H9 (cell line): ENCODE data around the gene CFC1B. TPM values are rescaled to one million over a fixed set of nuclear protein-coding genes. Genes with fewer than 3 reads are reported as not detected.
"Not testable (repeated sequence)": the region's sequence is repeated elsewhere in the genome, so short reads cannot be mapped to it uniquely, and the experiment has no call there.

Source experiments
- DNase-seq: peaks from one replicate; pipeline ENCODE4 v3.0.0-alpha.2; 2017
- H2AFZ ChIP-seq: one replicate; pipeline ENCODE4 v1.6.1; 2013; ENCODE audit warnings: mild to moderate bottlenecking, low read length, control low read depth, moderate library complexity
- H2AK5ac ChIP-seq: 2 replicates; pipeline ENCODE4 v1.6.1; 2013; ENCODE audit warnings: low read length, control low read depth, mixed read lengths; ENCODE audit not compliant: insufficient read length
- H2BK120ac ChIP-seq: one replicate; pipeline ENCODE4 v1.6.1; 2013; ENCODE audit warnings: low read depth, mild to moderate bottlenecking, low read length, control low read depth, inconsistent platforms; ENCODE audit not compliant: poor library complexity, severe bottlenecking
- H2BK12ac ChIP-seq: 2 replicates; pipeline ENCODE4 v1.6.1; 2013; ENCODE audit warnings: low read length, control low read depth, mixed read lengths, low read depth; ENCODE audit not compliant: insufficient read length
- H2BK15ac ChIP-seq: 2 replicates; pipeline ENCODE4 v1.6.1; 2013; ENCODE audit warnings: low read depth, low read length, control low read depth
- H2BK20ac ChIP-seq: one replicate; pipeline ENCODE4 v1.6.1; 2013; ENCODE audit warnings: low read depth, mild to moderate bottlenecking, low read length, control low read depth, inconsistent platforms; ENCODE audit not compliant: poor library complexity, severe bottlenecking
- H2BK5ac ChIP-seq: 2 replicates; pipeline ENCODE4 v1.6.1; 2013; ENCODE audit warnings: low read length, control low read depth, mixed read lengths; ENCODE audit not compliant: insufficient read length
- H3K14ac ChIP-seq: 2 replicates; pipeline ENCODE4 v1.6.1; 2013; ENCODE audit warnings: low read length, control low read depth; ENCODE audit not compliant: insufficient read depth
- H3K18ac ChIP-seq: 2 replicates; pipeline ENCODE4 v1.6.1; 2013; ENCODE audit warnings: low read depth, mild to moderate bottlenecking, mixed read lengths, low read length, control low read depth; ENCODE audit not compliant: insufficient read length
- H3K23ac ChIP-seq: 2 replicates; pipeline ENCODE4 v1.6.1; 2013; ENCODE audit warnings: low read length, control low read depth, mixed read lengths, low read depth; ENCODE audit not compliant: insufficient read length
- H3K23me2 ChIP-seq: 2 replicates; pipeline ENCODE4 v1.6.1; 2013; ENCODE audit warnings: low read depth, mild to moderate bottlenecking, mixed read lengths, low read length, control low read depth; ENCODE audit not compliant: insufficient read length, poor library complexity, severe bottlenecking
- H3K27ac ChIP-seq: 2 replicates; pipeline ENCODE4 v1.5.1; 2013; ENCODE audit warnings: low read length, control low read depth, mixed read lengths, low read depth; ENCODE audit not compliant: insufficient read length
- H3K27me3 ChIP-seq: 2 replicates; pipeline ENCODE4 v1.6.1; 2013; ENCODE audit warnings: low read length, control low read depth, inconsistent platforms; ENCODE audit not compliant: insufficient read depth
- H3K4ac ChIP-seq: 2 replicates; pipeline ENCODE4 v1.6.1; 2013; ENCODE audit warnings: low read depth, mild to moderate bottlenecking, control low read depth, inconsistent platforms, low read length, moderate library complexity
- H3K4me1 ChIP-seq: 2 replicates; pipeline ENCODE4 v1.6.1; 2013; ENCODE audit warnings: low read length, control low read depth, inconsistent platforms; ENCODE audit not compliant: insufficient read depth
- H3K4me2 ChIP-seq: 2 replicates; pipeline ENCODE4 v1.6.1; 2013; ENCODE audit warnings: low read length, control low read depth, mixed read lengths; ENCODE audit not compliant: insufficient read length, insufficient read depth
- H3K56ac ChIP-seq: 2 replicates; pipeline ENCODE4 v1.6.1; 2013; ENCODE audit warnings: low read depth, mild to moderate bottlenecking, mixed read lengths, low read length, control low read depth; ENCODE audit not compliant: insufficient read length
- H3K79me1 ChIP-seq: 2 replicates; pipeline ENCODE4 v1.6.1; 2013; ENCODE audit warnings: low read depth, mild to moderate bottlenecking, moderate library complexity, low read length, control low read depth, inconsistent platforms; ENCODE audit not compliant: insufficient read depth, poor library complexity, severe bottlenecking
- H3K79me2 ChIP-seq: 2 replicates; pipeline ENCODE4 v1.6.1; 2013; ENCODE audit warnings: low read length, control low read depth, inconsistent platforms; ENCODE audit not compliant: insufficient read depth
- H3K9ac ChIP-seq: 2 replicates; pipeline ENCODE4 v1.6.1; 2013; ENCODE audit warnings: low read length, control low read depth, mixed read lengths; ENCODE audit not compliant: insufficient read length; ENCODE audit errors: extremely low read depth
- H3K9me3 ChIP-seq: one replicate; pipeline ENCODE4 v1.6.1; 2013; ENCODE audit warnings: low read depth, low read length, inconsistent platforms; ENCODE audit not compliant: control insufficient read depth
- H3T11ph ChIP-seq: one replicate; pipeline ENCODE4 v1.6.1; 2013; ENCODE audit warnings: mild to moderate bottlenecking, low read length, control low read depth, inconsistent platforms
- H4K20me1 ChIP-seq: one replicate; pipeline ENCODE4 v1.6.1; 2013; ENCODE audit not compliant: control insufficient read depth, insufficient read length, insufficient read depth
- H4K5ac ChIP-seq: 2 replicates; pipeline ENCODE4 v1.6.1; 2013; ENCODE audit warnings: low read depth, mild to moderate bottlenecking, mixed read lengths, low read length, control low read depth; ENCODE audit not compliant: insufficient read length
- H4K8ac ChIP-seq: replicated peaks from 2 replicates; pipeline ENCODE4 v1.6.1; 2013; ENCODE audit warnings: low read length, control low read depth, mixed read lengths, low read depth; ENCODE audit not compliant: insufficient read length
- H4K91ac ChIP-seq: 2 replicates; pipeline ENCODE4 v1.6.1; 2013; ENCODE audit warnings: low read depth, mild to moderate bottlenecking, moderate library complexity, mixed read lengths, low read length, control low read depth; ENCODE audit not compliant: insufficient read length
- H3K27ac Mint-ChIP-seq, 3 experiments: 2 replicates in 2 of 3; 3 replicates in 1 of 3; pipeline ENCODE4 v1.8.0; 2020 to 2021; ENCODE audit warnings: mixed read lengths in 3 of 3, mild to moderate bottlenecking in 1 of 3, moderate library complexity in 1 of 3
- H3K27me3 Mint-ChIP-seq: 2 replicates; pipeline ENCODE4 v1.8.0; 2021; ENCODE audit warnings: low read depth, mild to moderate bottlenecking, moderate library complexity, mixed read lengths
- H3K36me3 Mint-ChIP-seq, 3 experiments: 2 replicates in 2 of 3; 3 replicates in 1 of 3; pipeline ENCODE4 v1.8.0; 2020 to 2021; ENCODE audit warnings: low read depth in 3 of 3, mixed read lengths in 3 of 3; ENCODE audit not compliant: insufficient read depth in 1 of 3
- H3K4me1 Mint-ChIP-seq, 2 experiments: 2 replicates each; pipeline ENCODE4 v1.8.0; 2020; ENCODE audit warnings: mixed read lengths in 2 of 2
- H3K4me3 Mint-ChIP-seq, 2 experiments: 2 replicates in 1 of 2; 3 replicates in 1 of 2; pipeline ENCODE4 v1.8.0; 2020 to 2021; ENCODE audit warnings: mild to moderate bottlenecking in 2 of 2, mixed read lengths in 2 of 2, moderate library complexity in 1 of 2
- H3K9me3 Mint-ChIP-seq, 2 experiments: 2 replicates in 1 of 2; 3 replicates in 1 of 2; pipeline ENCODE4 v1.8.0; 2020; ENCODE audit warnings: mild to moderate bottlenecking in 2 of 2, mixed read lengths in 2 of 2, moderate library complexity in 1 of 2
- WGBS: extraction: QIAGEN DNeasy Blood & Tissue Kit; methylation state at CpG from one replicate; pipeline ENCODE4 v1.1.7; 2013; ENCODE audit warnings: missing lambda C conversion rate, low lambda C conversion rate, mixed read lengths; ENCODE audit not compliant: insufficient read length; ENCODE audit errors: extremely low coverage; 5-methylcytosine and 5-hydroxymethylcytosine counted together
- total RNA-seq: library from RNA; stranded (reverse); gene quantifications from 2 replicates; pipeline ENCODE4 v1.2.1, GENCODE V29; 2021

CFC1B gene
- total RNA-seq, 1 experiment from 2014 or later = not detected

DNA sequence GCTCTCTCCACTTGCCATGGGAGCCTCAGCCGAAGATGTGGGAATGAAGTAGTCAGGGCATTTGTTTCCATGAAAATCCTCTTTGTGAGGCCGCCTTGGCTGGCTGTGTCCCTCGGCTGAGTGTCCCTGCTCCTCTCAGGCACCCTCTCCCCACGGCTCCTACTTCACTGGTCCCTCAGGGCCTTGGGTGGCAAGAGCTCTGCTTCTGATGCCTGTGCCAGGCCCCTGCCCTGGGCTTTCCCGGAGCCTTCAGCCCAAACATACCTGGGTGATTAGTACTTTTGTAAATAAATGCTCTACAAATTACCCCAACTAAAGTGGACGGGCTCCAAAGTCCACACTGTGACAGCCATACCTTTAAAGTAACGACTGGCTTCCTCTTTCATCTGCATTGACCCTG is 15.6 kb downstream of the CFC1B start:
- H2AK5ac ChIP-seq, H3K9me3 ChIP-seq, H3K4me3 Mint-ChIP-seq, H2BK15ac ChIP-seq, H3K4me1 Mint-ChIP-seq, H2BK20ac ChIP-seq, H3K56ac ChIP-seq, H4K91ac ChIP-seq, DNase-seq, H3K4me2 ChIP-seq, H2BK5ac ChIP-seq, H3K23me2 ChIP-seq, H3K27ac Mint-ChIP-seq, H3K27me3 ChIP-seq, H4K5ac ChIP-seq, H3K18ac ChIP-seq, H3K79me2 ChIP-seq, H3K27ac ChIP-seq, H3K4me1 ChIP-seq, H4K8ac ChIP-seq, H3K9ac ChIP-seq, H2AFZ ChIP-seq, H4K20me1 ChIP-seq, H3K23ac ChIP-seq, H3T11ph ChIP-seq, H3K9me3 Mint-ChIP-seq, H3K79me1 ChIP-seq, H2BK120ac ChIP-seq, H3K4ac ChIP-seq, H3K36me3 Mint-ChIP-seq, H3K14ac ChIP-seq, H2BK12ac ChIP-seq, H3K27me3 Mint-ChIP-seq: not testable (repeated sequence)
- WGBS = no CpG with 5 or more reads among the region's 7 CpGs

DNA sequence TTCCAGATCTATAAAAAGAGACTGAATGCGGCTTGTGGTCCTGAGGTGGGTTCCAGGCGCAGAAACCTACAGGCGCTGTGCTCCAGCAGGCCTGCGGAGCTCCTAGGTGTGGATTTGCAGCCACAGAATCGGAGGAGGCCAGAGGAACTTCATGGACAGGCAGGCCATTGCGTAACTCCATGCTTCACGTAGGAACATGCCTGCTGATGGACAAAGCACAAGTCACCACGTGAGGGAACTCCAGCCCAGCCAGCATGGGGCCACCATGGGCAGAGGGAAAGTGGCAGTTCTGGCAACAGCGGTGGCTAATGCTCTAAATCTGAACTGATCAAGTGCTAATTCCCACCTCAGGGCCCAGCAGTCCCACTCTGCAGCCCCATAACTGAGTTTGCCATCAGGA is 17.2 kb downstream of the CFC1B start:
- H3K9me3 ChIP-seq, H3K23me2 ChIP-seq, H2BK20ac ChIP-seq, H2BK120ac ChIP-seq, H2AFZ ChIP-seq, H3K27me3 Mint-ChIP-seq, H3K4me1 Mint-ChIP-seq, H3K4ac ChIP-seq, H4K5ac ChIP-seq, H2BK15ac ChIP-seq, H2BK5ac ChIP-seq, H3K4me3 Mint-ChIP-seq, H3K27ac ChIP-seq, H3K56ac ChIP-seq, H3K27ac Mint-ChIP-seq, DNase-seq, H3K9ac ChIP-seq, H2BK12ac ChIP-seq, H3K14ac ChIP-seq, H3K18ac ChIP-seq, H4K20me1 ChIP-seq, H4K8ac ChIP-seq, H2AK5ac ChIP-seq, H3K23ac ChIP-seq, H3K4me1 ChIP-seq, H3K36me3 Mint-ChIP-seq, H3K79me2 ChIP-seq, H4K91ac ChIP-seq, H3K79me1 ChIP-seq, H3K4me2 ChIP-seq, H3T11ph ChIP-seq, H3K9me3 Mint-ChIP-seq, H3K27me3 ChIP-seq: not testable (repeated sequence)
- WGBS = no CpG with 5 or more reads among the region's 9 CpGs
